Measurements from ENCODE around the gene SNRNP70. TPM values are rescaled to one million over a fixed set of nuclear protein-coding genes. Genes with fewer than 3 reads are reported as not detected.

SNRNP70 gene
- total and polyA plus RNA-seq, 2 donors (not counting 3 experiments of a cell fraction or from before 2014, with no cell fraction given) = 215 to 300 TPM

GRCh38 chr19:49085868-49086232 lies 599 bp downstream of the SNRNP70 start:
- Histone ChIP-seq H3K27ac (ENCODE audit: insufficient read depth, low read depth, low read length) (peak overlapping the region; percentile 73), H3K9me3 (replicated peaks; ENCODE audit: control insufficient read depth, insufficient read depth, low read length) (no peaks in the 10 kb centered on the region), H3K27me3 (ENCODE audit: control insufficient read depth in 2 of 2, insufficient read depth in 2 of 2, low read length in 2 of 2) (peaks cover 2 to 3% of the 10 kb centered on the region in 2 experiments), H3K4me2 (ENCODE audit: insufficient read depth, low read length) (peak overlapping the region; percentile 85), H3K9ac (replicated peaks; ENCODE audit: extremely low read depth, insufficient read depth, low read length) (peak overlapping the region; percentile 97), H3K4me3 (replicated peaks in 1 of 3; ENCODE audit: insufficient read depth in 1 of 3, low read depth in 1 of 3, low read length in 3 of 3) (peak overlapping the region; percentile 75 to 93 (median 89)), H3K9me1 (replicated peaks; ENCODE audit: control insufficient read depth, extremely low read depth, insufficient read depth, low read length) (no peaks in the 10 kb centered on the region), H3K36me3 (ENCODE audit: control insufficient read depth in 2 of 2, extremely low read depth in 1 of 2, insufficient read depth in 2 of 2, low read length in 2 of 2) (peaks cover 5 to 25% of the 10 kb centered on the region in 2 experiments), H2AFZ (ENCODE audit: low read depth, low read length) (peak overlapping the region; percentile 62), H3K79me2 (ENCODE audit: control insufficient read depth, insufficient read depth, low read length) (peaks cover 46% of the 10 kb centered on the region), H4K20me1 (replicated peaks; ENCODE audit: control insufficient read depth, extremely low read depth, insufficient read depth, low read length) (peaks cover 2% of the 10 kb centered on the region), H3K4me1 (ENCODE audit: control insufficient read depth, extremely low read depth, insufficient read depth, low read length) (peaks cover 14% of the 10 kb centered on the region)
- DNase-seq (ENCODE audit: low read depth, low spot score) (no peak), FAIRE-seq (no peak)
- no TSS peak for BruUV-seq (replicated peaks)
- no peak for TF ChIP-seq EZH2 (IDR thresholded peaks at IDR 0.05; ENCODE audit: borderline replicate concordance, low read depth, low read length, severe bottlenecking)
- no peak for TF ChIP-seq POLR2A (IDR thresholded peaks at IDR 0.05; ENCODE audit: low read depth, low read length)
- no peak for TF ChIP-seq GATA2 (IDR thresholded peaks at IDR 0.05; ENCODE audit: insufficient read depth, insufficient read length, low read depth, low read length)
- TF ChIP-seq POLR2AphosphoS5 (IDR thresholded peaks at IDR 0.05; ENCODE audit: insufficient read depth, low read depth, low read length) = no peak
- no peak for TF ChIP-seq CTCF (IDR thresholded peaks at IDR 0.05; ENCODE audit: extremely low read depth in 1 of 2, insufficient read depth in 1 of 2, low read depth in 1 of 2, low read length in 2 of 2)
- TF ChIP-seq MYC (IDR thresholded peaks at IDR 0.05; ENCODE audit: low read depth, low read length) = no peak
- no peak for TF ChIP-seq MAX (IDR thresholded peaks at IDR 0.05; ENCODE audit: insufficient read depth, insufficient read length)
- no peak for TF ChIP-seq JUN (IDR thresholded peaks at IDR 0.05; ENCODE audit: borderline replicate concordance, insufficient read depth, insufficient read length, low read depth)
- TF ChIP-seq FOS (IDR thresholded peaks at IDR 0.05; ENCODE audit: borderline replicate concordance, insufficient read depth, low read length) = no peak
- dilution Hi-C loops (cut with MboI; ENCODE audit: extremely low pct_ligation_motif_present, low sequenced_read_pairs) = no loop called here
- POLR2A ChIA-PET = no interaction called here
- intact Hi-C loops (cut with micrococcal nuclease) = loop anchor here (1.0 to 5.0 kb wide), 2 partner anchors 41 to 93 kb away; partner anchors contain the start of genes GYS1 and RUVBL2
- CTCF ChIA-PET = interaction anchor here (0.7 kb wide), 1 partner anchor 12 kb away, joined by 5 read pairs; no protein-coding TSS in a partner anchor
